GM18507 (cell line): ENCODE measurements around the gene BGN.

Experiments
- DNase-seq: peaks from one replicate; pipeline ENCODE4 v3.0.0; 2011; ENCODE audit warnings: low read depth; ENCODE audit not compliant: insufficient read length; ENCODE audit errors: extremely low spot score
- FAIRE-seq: peaks from 2 replicates; lab custom pipeline; 2011; peaks lifted over from hg19 to GRCh38; lab: Jason Lieb, UNC

Gene BGN

DNA sequence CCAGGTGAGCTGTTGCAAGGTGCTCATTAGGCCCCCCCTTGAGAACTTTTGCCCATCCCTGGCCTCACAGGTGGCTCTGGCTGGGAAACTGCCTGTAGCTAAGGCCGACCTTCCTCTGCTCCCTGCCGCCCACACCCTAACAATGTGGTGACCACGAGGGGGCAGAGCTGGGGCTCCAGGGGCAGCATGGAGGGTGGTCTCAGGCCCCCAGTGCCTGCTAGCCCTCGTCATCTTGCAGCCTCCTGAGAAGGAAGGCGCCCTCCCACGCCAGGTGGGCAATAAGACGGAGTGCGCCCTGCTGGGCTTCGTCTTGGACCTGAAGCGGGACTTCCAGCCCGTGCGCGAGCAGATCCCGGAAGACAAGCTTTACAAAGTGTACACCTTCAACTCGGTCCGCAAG is 55.0 kb downstream of the BGN start:
- DNase-seq (no peak), FAIRE-seq (no peak)

DNA sequence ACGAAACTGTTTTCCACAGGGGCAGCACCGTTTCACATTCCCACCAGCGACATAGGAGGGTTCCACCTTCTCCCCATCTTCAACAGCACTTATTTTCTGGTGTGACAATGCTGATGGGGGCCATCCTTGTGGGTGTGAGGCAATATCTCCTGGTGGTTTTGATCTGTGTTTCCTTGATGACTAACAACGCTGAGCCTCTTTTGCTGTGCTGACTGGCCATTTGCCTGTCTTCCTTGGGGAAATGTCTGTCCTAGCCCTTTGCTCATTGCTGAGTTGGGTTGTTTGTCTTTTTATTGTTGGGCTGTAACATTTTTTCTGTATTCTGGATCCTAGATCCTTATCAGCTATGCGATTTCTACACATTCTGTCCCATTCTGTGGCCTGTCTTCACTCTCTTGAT is 56.4 kb downstream of the BGN start:
- FAIRE-seq = no peak

DNA sequence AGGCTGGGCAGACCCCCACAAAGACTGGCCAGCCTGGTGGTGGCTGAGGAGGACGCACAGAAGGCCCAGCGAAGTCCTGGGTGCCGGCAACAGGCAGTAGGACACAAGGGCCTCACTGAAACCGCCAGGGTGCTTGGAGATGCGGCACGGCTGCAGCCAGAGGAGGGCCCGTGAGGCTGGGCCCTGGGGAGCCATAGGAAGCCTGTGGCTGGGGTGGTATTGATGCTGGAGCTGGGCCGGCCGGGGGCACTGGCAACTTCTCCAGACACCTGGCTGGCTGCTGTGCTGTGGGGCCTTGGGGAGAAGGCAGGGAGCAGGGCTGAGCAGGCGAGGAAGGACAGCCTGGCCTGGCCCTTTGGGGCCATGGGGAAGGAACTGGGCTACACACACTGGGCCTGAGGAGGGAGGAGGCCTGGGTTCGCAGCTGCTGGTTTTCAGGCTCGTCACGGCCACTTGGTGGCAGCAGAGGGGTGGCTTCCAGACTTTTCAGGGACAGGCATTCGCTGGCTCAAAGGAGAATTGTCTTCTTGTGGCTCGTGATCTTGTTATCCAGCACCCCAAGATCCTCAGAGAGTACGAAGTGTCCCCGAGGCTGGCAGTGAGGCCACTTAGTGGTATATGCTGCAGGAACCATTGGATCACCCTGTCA is 59.9 kb downstream of the BGN start:
- DNase-seq (peak; percentile 40), FAIRE-seq (peak; percentile 85)

More for the DNA sequence above, 56.4 kb downstream of the BGN start:
- no peak for DNase-seq

DNA sequence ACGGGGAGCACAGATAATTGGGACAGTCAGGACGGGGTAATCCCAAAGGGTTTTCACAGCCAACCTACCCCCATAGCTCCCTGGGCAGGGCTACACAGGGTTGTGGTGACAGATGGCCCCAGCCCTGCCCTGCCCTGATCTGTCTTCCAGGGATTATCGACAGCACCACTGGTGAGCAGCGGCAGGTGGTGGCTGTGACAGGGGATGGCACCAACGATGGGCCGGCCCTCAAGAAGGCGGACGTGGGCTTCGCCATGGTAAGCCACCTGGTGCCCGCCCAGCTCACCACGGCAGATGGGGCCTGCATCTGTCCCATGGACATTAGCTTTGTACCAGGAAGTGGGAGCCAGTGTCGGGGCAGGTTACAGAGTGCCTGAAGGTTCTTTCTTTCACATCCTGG is 62.0 kb downstream of the BGN start:
- FAIRE-seq (no peak), DNase-seq (no peak)

DNA sequence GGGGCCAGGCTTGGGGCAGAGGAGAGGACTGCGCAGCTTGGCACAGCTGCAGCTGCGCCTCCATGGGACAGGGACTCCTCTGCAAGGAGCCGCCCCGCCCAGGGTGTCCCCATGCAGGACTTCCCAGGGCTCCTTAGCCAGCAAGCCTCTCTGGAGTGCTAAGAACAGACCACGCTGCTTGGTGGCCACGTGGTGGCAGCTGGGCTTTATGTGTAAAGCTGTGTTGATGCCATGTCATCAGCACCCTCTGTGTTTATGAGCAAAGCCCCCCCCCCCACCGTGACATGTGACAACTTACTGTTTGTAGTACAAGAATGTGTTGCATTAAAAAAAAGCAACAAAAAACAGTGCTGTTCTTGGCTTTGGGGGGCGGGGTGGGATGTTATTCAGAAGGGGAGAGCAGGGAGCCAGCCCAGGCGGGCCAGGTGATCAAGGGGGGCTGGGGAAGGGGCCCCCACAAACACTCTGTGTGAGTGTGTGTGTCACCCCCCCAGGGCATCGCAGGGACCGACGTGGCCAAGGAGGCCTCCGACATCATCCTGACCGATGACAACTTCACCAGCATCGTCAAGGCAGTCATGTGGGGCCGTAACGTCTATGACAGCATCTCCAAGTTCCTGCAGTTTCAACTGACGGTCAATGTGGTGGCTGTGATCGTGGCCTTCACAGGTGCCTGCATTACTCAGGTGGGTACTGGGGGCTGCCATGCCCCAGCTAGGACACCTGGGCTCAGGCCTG is 63.0 kb downstream of the BGN start:
- FAIRE-seq (no peak), DNase-seq (no peak)
